GM19324 (cell line): ENCODE results near the gene NOC3L.
"Not testable (repeated sequence)": the region's sequence is repeated elsewhere in the genome, so short reads cannot be mapped to it uniquely, and the experiment has no call there.

Experiments used
- ATAC-seq: cut with Tn5 transposase; IDR thresholded peaks from one replicate; pipeline ENCODE4 v1.9.1; 2021; ENCODE audit warnings: mild to moderate bottlenecking, moderate library complexity; ENCODE audit not compliant: unreplicated experiment, low FRiP score

Gene NOC3L, protein sequence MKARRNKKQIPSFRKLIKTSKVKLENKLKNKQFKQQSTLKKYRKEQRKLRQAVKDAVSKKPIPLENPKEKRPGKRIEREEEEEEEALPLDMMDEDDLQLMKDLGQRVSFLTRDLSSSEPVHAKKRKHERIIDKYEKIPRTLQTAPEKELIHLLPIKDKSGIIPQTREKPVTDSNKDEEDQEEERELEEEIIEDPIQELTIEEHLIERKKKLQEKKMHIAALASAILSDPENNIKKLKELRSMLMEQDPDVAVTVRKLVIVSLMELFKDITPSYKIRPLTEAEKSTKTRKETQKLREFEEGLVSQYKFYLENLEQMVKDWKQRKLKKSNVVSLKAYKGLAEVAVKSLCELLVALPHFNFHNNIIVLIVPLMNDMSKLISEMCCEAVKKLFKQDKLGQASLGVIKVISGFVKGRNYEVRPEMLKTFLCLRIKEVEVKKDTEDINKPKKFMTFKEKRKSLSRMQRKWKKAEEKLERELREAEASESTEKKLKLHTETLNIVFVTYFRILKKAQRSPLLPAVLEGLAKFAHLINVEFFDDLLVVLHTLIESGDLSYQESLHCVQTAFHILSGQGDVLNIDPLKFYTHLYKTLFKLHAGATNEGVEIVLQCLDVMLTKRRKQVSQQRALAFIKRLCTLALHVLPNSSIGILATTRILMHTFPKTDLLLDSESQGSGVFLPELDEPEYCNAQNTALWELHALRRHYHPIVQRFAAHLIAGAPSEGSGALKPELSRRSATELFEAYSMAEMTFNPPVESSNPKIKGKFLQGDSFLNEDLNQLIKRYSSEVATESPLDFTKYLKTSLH

DNA sequence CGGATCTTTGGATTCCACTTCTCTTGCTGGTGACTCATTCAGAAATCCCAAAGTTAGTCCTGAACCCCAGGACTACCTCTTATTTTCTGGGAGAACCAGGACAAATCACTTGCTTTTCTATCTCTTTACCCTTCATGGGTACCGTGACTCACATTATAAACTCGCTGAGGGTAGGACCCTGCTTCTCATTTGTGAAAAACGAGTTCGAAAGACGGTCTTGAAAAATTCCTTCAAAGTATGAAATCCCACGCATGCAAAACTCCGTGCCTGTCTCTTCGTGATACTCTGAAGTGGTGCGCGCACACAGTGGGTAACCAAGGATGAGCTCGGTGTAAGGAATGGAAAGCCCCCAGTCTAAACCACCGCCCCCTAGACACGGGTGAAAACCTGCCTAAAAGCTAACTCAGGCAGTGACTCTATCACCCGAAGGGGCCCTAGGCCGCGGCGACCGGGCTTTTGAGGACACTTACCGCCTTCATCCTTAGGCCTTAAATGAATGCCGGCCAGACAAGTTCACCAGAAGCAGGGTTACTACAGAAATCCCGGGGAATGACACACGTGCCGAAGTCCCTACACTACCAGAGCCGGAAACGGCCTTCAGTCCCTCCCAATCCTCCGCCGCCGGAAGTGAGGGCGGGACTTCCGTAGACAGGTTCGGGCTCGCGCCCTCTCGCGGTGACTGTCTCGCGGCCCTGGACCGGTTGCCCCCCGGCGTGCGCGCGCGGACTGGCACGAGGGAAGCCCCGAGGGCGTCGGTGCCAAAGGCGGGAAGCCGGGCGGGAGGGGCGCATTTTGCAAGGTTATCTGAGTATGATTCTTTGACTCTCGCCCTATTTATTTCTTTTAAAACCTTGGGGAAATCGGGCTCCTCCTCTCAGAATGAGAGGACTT lies at the start of gene NOC3L:
NOC3L (minus strand) TSS at position 580 of the 891 bp plus-strand sequence; CDS start at position 479, 101 bp downstream.
- ATAC-seq: peak; percentile 99

DNA sequence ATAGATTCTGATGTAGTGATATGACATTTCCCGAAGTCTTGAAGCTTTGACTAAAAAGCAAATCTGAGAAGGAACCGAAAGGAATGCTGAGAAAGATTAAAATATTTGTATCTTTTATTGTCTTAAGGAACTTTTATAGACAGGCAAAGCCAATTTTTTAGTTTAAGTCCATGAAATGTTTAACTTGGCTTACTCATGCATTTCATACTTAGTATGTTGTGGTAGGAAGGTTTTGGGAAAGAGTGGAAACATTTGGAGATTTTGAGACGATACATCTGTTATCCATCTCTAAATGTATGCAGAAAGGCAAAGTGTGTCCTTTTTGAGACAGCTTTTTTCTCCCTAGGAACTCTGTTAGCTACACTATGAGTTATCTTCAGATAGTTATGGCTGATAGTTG lies 49.7 kb upstream of the NOC3L start:
- no peak for ATAC-seq

DNA sequence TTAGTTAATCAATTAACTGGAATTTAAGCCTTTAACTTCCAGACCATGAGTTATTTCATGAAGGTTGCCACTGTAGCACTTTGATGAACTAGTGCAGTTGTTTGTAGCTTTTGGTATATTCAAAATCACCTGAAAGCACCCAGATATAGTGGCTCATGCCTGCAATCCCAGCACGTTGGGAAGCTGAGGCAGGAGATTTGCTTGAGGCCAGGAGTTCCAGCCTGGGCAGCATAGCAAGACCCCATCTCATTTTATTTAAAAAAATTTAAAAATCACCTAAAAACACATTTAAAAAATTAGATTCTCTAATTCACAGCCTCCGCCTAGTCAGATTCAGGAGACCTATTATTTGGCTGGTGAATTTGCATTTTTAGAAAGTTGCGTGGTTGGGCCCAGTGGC lies 48.6 kb upstream of the NOC3L start:
- ATAC-seq: no peak

DNA sequence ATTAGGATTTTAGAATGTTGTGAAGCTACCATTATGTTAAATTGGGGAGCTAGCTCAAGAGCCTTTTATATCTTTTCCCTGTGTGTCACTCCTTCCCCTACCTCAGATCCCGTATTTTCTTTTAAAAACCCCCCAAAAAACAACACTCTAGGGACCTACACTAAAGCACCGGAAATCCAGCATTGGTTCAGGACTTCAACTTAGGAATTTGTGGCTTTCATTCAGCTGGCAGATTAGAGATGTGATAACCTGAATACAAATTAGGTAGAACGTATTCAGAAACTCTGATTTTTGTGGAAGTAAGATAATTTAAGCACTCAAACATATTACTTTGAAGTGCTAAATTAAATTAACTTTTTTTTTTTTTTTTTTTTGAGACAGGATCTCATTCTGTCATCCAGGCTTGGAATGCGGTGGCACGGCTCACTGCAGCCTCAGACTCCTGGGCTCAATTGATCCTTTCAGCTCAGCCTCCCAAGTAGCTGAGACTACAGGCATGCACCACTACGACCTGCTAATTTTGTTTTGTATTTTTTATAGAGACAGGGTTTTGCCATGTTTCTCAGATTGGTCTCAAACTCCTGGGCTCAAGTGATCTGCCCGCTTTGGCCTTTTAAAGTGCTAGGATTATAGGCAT lies 46.4 kb upstream of the NOC3L start:
- no peak for ATAC-seq

DNA sequence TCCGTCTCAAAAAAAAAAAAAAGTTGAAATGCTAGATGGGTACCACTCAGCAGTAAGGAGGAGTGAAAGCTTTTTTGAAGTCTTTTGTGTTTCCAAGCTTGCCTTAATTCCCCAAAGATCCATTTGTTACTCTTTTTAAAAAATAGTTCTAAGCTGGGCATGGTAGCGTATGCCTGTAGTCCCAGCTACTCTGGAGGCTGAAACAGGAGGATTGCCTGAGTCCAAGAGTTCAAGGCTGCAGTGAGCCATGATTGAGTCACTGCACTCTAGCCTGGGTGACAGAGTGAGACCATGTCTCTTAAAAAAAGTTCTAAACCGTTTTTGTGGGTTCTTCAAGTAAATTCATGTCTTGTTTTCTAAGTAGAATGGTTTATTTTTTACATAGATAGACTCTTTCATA lies 44.9 kb upstream of the NOC3L start:
- no peak for ATAC-seq

DNA sequence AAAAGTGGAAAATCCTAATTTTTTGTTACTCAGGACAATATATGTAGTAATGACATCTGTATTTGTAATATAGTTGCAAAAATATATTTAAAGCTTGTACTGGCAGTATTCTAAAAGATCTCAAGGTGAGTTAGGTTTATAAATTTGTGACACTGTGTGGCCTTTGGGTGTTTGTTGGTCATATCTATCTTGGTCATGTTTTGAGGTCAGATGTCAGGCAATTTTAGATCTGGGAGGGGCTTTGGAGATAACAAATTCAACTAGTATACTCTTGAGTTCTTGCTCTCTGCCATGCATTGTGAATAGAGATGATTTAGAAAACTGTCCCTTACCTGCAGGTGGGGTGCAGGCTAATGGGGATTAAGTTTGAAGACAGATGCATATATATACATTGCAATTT lies 42.7 kb upstream of the NOC3L start:
- no peak for ATAC-seq

DNA sequence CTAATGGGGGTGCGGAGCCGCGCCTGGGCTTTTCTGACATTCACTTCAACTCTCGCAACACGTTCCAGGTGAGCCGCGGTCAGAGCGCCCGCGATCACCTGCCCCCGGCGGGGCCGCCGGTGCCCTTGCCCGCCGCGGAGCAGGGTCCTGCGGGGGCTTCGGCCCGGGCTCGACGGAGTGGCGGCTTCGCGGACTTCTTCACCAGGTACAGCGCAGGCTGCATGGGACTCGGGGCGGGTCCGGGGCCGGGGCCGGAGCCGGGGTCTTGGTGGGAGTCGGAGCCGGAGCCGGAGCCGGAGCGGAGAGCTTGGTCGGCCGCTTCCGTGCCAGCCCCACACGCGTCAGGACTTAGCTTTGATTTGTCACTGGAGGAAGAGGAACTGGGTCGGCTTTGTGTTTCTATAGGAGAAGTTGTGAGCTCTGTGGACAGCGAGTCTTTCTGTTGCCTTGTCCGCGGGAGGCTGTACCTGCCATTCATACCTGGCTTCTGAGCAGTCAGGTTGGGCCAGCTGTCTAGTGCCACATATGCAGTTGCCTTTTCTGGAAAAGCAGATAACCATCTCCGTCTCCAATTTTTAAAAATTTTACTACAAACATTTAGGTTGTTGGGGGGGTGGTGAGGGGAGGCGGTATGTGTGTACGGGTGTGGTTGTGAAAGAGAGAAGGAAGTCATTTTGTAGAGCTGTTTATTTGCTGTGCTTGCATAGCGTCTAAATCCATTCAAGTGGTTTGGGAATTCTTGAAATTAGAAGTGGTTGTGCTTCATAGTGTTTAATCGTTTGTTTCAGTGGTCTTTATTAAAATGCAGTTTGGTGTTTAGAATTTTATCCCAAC lies 40.9 kb upstream of the NOC3L start:
- ATAC-seq: peak; percentile 55

DNA sequence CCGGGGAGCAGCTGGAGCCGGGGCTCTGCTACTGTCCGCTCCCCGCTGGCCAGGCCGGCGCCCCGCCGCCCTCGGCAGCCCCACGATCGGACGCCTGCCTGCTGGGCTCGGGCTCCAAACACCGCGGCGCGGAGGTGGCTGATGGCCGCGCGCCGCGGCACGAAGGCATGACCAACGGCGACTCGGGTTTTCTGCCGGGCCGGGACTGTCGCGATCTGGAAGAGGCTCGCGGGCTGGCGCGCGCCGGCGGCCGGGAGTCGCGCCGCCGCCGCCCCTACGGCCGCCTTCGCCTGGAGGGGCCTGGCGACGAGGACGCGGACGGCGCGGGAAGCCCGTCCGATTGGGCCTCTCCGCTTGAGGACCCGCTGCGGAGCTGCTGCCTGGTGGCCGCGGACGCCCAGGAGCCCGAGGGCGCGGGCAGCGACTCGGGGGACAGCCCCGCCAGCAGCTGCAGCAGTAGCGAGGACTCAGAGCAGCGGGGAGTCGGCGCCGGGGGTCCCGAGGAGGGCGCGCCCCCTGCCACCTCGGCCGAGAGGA lies 40.2 kb upstream of the NOC3L start:
- ATAC-seq: peak; percentile 42

DNA sequence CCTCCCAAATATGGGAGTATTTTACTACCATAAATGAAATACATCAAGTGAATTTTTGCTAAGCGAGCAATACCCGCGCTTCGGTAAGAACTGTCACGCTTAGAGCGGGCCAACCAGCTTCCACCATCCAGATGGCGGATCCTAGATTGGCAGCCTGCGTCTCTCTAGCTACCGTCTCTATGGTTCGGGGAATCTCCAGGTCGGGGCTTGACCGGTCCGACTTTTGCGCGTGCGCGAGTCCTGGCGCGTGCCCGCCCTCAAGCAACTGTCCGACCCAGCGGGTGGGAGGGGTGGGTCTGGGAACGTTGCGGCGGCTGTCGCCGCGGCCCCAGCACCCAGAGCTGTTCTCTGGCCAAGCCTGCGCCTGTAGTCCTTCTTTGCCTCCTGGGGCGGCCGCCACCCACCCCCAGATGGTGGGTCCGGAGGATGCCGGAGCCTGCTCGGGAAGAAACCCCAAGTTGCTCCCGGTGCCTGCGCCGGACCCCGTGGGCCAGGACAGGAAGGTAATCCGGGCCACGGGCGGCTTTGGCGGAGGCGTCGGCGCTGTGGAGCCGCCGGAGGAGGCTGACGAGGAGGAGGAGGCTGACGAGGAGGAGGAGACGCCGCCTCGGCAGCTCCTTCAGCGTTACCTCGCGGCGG lies 39.6 kb upstream of the NOC3L start, which contains the start of gene TBC1D12:
TBC1D12 (plus strand) TSS at position 338 of the 639 bp plus-strand sequence; CDS start at position 411, 73 bp downstream.
- peak; percentile 74 for ATAC-seq

DNA sequence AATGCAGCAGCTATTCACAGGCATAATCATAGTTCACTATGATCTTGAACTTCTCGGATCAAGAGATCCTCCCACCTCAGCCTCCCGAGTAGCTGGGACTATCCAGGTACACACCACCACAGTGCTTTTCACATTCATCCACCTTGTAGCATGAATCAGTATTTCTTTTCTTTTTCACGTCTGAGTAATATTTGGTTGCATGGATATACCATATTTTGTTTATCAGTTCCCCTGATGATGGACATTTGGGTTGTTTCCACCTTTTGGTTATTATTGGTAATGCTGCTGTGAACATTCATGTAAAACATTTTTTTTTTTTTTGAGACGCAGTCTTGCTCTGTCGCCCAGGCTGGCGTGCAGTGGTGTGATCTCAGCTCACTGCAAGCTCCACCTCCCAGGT lies 36.0 kb upstream of the NOC3L start:
- ATAC-seq: no peak

DNA sequence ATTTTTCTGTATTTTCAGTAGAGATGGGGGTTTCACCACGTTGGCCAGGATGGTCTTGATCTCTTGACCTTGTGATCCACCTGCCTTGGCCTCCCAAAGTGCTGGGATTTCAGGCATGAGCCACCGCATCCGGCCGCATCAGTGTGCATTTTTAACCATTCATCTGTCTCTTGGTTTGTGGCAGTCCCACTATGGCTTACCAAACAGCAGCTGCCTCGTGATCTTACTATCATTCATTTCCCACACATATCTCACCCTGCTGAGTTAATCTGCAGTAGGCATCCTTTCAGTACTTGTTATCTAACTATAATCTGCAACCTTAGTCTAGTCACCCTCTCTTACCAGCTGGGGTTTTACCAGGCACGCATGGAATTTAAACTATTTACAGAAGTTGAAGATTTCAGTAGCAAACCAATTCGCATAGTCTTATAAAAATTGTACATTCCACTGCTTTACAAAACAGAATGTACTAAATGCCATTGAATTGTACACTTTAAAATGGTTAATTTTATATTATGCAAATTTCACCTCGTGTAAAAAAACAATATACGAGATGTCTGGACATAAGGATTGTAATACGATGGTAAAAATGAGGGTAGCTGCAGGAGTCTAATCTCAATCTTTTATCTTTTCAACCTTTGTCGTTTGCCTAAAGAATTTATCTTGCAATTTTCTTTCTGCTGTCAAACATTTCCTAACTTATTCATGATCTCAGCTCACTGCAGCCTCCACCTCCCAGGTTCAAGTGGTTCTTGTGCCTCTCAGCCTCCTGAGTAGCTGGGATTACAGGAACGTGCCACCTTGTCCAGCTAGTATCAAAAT lies 35.0 kb upstream of the NOC3L start:
- no peak for ATAC-seq

DNA sequence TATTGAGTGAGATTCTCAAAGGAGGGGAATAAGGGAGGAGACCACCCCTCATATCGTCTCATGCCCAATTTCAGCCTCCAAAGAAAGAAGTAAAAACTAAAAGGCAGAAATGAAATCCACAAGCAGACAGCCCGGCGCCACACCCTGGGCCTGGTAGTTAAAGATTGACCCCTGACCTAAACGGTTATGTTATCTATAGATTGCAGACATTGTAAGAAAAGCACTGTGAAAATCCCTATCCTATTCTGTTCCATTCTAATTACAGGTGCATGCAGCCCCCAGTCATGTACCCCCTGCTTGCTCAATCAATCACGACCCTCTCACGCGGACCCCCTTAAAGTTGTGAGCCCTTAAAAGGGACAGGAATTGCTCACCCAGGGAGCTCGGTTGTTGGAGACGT lies 29.4 kb upstream of the NOC3L start:
- not testable (repeated sequence) for ATAC-seq

DNA sequence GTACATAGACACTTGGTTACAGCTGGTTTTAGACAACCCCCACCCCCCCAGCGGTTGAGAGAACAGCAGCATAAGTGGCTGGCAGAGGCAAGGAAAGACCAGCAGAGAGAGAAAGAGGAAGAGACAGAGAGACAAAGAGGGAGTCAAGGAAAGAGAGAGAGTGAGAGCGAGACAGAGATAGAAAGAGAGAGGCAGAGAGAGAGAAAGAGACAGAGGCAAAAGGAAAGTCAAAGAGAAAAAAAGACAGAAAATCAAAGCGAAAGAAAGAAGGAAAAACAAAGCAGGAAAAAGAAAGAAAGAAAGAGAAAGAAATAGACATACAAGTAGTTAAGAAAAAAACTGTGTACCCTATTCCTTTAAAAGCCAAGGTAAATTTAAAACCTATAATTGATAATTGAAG lies 23.0 kb upstream of the NOC3L start:
- not testable (repeated sequence) for ATAC-seq

DNA sequence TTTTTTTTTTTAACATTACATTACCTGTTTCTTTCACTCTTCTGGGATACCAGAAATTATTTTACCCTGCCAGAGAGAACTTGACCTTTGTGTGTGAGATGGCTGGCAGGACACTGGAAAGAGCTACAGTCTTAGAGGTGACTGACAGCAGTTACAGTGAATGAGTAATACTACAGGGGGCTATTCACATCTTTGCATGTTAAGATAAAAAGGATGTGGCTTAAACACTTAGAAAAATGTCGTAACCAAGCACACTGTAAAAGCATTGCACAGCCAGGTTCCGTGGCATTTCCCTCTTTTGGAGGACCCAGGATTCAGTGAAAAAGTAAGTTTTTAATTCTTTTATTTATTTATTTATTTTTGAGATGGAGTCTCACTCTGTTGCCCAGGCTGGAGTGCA lies 20.8 kb upstream of the NOC3L start:
- ATAC-seq: no peak

DNA sequence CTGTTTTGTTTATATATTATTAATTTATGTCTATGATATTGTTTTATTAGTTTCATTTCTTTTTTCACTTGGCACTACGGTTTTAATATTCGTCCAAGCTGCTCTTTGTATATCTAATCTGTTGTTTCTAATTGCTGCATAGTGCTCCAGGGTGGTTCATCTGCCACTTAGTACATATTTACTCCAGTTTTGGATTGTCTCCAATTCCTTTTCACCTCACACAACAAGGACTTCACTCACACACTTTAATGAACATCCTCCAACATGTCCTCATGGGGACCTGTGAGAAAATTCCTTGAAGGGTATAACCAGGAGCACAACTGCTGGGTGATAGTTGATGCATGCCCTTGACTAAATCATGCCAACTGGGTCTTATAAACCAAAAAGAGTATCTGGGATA lies 14.1 kb upstream of the NOC3L start:
- ATAC-seq: no peak

DNA sequence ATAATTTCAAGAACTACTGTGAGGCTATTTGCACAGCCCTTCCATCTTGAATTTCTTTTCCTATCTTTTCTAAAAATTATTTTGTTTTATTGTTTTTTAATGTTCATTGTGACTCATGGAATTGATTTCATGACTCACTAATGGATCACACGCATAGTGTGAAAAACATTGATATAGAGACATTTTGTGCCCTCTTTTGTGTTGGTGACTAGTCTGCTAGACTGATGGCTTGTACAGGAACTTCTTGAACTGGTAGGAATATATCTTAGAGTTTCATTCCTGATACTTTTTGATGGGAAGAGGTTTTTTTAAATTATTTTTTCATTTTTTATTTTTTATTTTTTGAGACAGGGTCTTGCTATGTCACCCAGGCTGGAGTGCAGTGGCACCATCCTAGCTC lies 12.6 kb upstream of the NOC3L start:
- no peak for ATAC-seq

DNA sequence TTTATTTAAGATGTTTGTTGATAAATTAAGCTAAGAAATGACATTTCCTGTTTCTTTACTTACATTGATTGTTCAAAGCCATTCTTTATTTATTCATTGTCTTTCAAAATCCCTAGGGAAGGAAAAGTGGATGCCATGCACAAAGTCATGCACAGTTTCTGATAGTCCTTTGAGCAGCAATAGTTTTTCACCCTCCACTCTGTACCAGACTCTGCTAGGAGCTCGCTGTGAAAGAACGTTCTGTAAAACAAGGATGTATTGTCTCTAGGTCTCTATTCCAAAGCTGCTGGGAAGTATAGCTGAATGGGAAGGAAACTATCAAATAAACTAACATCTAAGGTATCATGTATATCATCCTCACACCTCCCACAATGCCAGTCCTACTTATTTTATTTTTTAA lies 7.8 kb upstream of the NOC3L start:
- no peak for ATAC-seq

DNA sequence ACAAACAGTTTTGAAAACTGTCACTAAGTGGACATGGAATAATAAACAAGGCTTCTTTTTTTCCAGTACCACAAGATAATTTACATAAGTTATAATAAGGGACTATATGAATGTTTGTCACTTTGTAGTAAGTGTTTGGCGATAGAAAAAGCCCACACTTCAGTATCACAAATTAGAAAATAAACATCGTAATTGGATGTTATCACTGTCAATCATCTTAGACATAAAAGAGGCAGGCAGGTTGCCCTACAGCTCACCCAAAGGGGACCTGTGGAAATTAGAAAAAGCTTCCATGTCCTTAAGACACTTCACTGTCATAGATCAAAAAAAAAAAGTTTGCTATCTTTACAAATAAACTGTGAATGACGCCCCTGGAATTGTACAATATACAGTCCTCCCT lies 3.6 kb upstream of the NOC3L start:
- no peak for ATAC-seq
